CD4-positive, alpha-beta T cell treated with Interferon gamma for 1 hour (primary cell): ENCODE results near the gene PLEKHG7.
A peak's percentile ranks its signal among the peaks of the same experiment; 100 is the strongest.
"Not testable (repeated sequence)": the region's sequence is repeated elsewhere in the genome, so short reads cannot be mapped to it uniquely, and the experiment has no call there.

ENCODE experiments used
- DNase-seq: peaks from one replicate; pipeline ENCODE4 v3.0.0-alpha.2; 2020

PLEKHG7 gene

DNA sequence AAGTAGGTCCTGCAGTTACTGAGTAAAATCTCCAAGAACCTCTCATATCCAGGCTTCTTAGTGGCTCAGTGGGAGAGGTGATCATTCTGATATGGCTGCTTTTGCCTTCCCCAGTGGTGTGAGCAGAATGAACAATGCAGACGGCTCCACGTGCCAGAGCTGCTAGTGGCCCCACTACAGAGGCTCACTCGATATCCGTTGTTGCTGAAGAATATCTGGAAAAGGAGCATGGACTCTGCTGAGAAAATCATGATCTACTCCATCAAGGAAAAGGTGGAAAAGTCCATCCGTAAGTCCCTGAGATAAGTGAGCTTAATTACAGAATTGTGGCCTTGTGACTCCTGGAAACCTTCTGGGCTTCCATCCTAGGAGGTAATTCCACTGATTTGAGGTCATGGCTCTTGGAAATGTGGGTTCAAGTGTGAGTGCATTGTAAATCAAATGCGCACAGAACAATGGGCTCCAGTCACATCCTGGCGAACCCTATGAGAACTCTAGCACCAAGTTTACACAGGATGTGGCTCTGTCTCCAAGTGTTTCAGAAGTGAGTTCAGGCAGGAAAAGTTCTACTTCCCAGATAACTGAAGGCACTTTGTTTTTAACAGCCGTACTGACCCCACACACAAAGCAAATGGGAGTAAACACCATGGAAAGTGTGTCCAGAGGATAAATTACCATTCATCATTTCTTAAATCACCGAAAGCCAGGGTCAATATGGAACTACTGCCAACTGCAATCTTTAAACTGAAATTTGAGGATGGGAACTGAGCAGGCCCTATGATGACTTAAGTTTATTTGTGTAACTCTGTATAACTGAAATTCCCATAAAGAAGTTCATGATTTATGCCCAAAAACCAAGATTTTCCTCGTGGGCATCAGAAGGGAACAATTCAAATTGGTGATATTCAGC lies 51.4 kb downstream of the PLEKHG7 start:
- no peak for DNase-seq

DNA sequence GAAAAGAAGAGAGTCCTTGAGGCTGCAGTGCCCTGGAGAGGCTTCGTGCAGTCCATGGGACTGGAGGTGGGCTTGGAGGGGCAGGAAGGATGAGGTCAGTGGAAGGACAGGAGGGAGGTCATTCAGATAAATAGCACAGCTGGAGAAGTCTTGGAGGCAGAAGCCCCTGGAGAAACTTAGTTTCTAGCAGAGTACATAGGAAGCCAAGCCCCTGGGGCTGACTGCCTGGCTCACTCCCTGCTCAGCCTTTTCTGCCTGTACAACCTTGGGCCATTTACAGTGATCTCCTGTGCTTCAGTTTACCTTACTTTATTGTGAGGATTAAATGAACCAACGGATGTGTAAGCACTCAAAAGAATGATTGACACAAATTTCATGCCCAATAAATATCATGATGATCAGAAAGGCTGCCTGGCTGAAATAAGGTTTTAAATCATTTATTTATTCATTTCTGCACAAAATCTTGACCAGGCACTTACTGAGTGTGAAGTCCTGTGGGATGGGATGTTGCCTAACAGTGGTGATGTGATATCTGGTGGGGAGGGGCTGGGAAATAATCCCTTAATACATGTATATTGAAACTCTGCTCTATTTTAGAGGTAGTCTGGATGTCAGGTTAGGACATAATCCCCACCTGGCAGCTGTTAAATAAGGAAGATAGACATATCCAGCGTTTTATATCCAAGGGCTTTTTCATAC lies 54.3 kb downstream of the PLEKHG7 start:
- no peak for DNase-seq

- DNase-seq, result no peak
Observed at GRCh38 chr12:92757597-92758121, 54.9 kb downstream of the PLEKHG7 start.

GRCh38 chr12:92759634-92760268 lies 57.0 kb downstream of the PLEKHG7 start:
- DNase-seq, result no peak

DNA sequence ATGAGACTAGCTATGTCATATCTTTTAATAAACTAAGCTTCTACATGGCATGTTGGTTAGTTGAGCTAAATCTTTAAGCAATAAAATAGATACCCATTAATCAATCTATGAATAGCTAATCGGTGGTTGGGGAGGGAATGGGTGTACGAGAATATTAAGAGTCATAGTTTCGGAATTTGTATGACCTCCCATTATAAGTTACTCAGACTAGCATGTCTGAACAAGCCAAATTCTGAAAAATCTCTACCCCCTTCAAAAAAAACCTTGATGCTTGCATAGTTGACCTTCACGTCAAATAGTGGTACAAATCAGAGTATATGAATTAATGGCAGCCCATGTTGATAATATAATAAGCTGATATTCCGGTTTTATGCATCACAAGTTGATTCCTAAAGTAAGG lies 60.0 kb downstream of the PLEKHG7 start:
- no peak for DNase-seq

DNA sequence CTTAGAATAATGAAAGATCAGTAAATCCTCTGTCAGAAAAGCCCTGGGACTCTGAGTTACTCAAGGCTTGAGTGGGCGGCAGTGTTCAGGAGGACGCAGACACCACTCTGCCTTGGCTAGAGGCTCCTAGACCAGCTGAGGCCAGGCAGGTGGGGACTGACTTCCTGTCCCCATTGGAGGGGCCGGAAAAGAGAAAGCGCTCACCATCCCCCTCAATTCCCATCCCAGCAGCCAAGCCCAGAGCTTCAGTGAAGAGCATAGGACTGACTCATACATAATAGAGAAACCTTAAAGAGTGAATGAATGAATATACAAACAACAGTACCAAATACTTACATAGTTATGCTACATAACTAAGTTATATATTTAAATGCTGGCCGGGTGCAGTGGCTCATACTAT lies 62.0 kb downstream of the PLEKHG7 start:
- no peak for DNase-seq

GRCh38 chr12:92765871-92766270 lies 63.1 kb downstream of the PLEKHG7 start:
- no peak for DNase-seq

GRCh38 chr12:92769124-92769901 lies 66.5 kb downstream of the PLEKHG7 start:
- DNase-seq, result no peak

DNA sequence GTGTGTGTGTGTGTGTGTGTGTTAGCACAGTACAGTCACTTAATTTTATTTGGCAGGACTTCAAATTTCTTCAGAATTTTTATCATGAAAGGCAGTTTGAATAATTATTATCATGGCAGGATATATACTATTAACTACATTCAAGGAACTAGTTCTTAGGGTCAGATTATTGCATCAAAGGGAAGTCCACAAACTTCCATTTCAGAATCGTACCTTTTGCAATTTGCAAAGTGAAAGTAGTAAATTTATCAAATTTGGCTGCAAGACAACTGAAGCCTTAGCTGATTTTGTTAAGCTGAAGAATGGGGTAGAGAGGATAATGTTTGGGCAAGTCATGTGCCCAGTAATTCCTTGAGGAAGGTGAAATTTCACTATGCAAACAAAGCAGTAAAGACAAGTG lies 68.2 kb downstream of the PLEKHG7 start:
- DNase-seq, result no peak

DNA sequence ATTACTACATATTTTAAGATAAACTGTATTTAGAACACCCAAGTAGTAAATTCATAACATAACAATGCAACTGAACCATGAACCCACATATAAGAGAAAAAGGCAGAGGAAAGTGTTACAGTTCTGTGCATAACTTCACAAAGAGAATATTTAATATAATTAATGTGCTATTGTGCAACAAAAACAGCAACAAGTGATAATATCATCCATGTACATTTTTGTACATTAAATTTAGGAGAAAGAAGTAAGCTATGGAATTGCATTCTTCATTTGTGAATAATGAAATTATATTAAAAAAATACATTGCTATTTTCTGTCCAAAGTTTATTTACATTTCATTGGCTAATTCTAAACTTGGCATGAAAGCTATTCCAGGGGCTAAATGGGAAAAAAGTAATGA lies 72.6 kb downstream of the PLEKHG7 start:
- no peak for DNase-seq

- no peak for DNase-seq
Observed at GRCh38 chr12:92778525-92778924, 75.7 kb downstream of the PLEKHG7 start.

GRCh38 chr12:92779902-92780301 lies 77.1 kb downstream of the PLEKHG7 start:
- no peak for DNase-seq

DNA sequence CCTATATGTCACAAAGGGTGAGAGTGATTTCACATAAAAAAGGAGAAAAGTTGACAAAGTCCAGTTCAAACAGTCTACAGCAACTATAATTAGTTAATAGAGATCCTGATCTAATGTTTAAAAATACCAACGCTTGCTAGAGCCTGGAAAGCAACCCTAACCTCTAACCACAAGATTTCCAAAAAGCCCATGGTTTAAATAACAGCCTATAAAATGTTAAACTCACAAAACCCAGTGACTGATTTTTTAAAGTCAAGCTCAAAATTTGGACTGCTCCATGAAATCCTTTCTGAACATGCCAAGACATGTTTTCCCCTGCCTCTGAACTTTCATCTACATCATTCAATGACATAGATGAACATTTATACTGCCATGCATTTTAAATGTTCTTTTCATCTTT lies 81.6 kb downstream of the PLEKHG7 start:
- DNase-seq, result no peak

DNA sequence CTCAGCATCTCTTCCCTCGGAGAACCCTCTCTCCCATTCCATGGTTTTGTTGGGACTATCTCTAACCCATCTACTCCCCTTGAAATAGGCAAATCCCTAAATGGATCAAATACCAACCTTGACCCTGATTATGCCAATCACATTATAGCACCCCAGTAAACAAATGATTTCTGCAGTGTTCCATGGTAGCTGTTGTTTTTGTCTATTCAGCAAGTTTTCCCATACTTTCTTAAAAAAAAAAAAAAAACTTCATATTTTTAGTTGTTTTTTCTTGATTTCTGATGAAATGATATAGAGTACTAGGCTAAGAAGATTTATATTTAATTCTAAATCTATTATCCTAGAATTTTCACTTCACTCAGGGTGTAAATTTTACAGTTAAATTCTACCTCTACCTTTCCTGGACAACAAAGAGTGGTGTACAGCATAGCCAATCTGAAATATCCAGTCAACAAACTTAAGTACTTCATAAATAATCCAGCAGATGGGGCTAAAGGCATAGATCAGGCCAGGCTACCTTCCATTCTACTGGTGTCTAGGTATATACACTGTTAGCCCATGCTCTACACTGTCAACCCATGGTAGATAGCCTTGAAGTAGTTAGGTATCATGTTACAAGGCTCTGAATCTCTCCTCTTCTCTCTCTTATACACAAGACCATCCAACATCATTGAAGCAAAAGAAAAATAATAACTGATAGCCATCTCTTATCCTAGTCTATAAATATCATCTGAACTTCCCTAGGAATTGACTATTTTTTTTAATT lies 82.2 kb downstream of the PLEKHG7 start:
- peak; percentile 6 for DNase-seq

GRCh38 chr12:92785563-92785950 lies 82.8 kb downstream of the PLEKHG7 start:
- no peak for DNase-seq

DNA sequence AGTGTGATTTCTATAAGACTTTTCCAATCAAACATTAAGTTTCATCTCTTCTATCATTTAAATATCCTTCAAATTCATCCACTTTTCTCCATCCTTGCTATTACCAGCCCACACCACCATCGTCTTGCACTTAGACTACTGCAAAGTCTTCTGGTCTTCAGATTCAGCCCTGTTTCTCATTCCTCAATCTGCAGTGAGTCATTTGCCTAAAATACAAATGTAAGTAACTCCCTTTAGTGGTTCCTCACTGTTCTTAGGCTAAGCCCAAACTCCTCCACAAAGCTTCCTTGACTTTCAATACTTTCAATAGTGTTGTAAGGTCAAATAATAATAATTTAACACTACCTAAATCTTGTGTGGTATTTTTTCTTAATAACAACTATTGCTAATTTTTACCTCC lies 83.3 kb downstream of the PLEKHG7 start:
- no peak for DNase-seq

DNA sequence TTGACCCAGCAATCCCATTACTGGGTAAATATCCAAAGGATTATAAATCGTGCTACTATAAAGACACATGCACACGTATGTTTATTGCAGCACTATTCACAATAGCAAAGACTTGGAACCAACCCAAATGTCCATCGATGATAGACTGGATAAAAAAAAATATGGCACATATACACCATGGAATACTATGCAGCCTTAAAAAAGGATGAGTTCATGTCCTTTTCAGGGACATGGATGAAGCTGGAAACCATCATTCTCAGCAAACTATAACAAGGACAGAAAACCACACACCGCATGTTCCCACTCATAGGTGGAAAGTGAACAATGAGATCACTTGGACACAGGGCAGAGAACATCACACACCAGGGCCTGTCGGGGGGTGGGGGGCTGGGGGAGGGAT lies 91.6 kb downstream of the PLEKHG7 start:
- not testable (repeated sequence) for DNase-seq

GRCh38 chr12:92794814-92795213 lies 92.0 kb downstream of the PLEKHG7 start:
- DNase-seq, result no peak

DNA sequence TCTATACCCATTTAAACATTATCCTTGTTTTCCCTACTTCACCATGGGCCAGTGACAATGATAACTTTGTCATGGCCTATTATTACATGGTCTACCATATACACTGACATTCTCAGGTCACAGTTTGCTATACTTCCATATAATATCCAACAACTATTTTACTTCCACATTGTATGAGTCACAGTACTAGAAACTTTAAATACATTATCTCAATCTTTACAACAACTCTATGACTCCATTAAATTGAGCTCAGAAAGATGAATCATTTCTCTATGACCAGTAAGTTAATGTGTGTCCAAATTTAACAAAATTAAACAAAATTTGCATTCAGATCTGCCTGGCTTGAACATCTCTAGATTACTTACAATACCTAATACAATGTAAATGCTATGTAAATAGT lies 93.9 kb downstream of the PLEKHG7 start:
- DNase-seq, result no peak

DNA sequence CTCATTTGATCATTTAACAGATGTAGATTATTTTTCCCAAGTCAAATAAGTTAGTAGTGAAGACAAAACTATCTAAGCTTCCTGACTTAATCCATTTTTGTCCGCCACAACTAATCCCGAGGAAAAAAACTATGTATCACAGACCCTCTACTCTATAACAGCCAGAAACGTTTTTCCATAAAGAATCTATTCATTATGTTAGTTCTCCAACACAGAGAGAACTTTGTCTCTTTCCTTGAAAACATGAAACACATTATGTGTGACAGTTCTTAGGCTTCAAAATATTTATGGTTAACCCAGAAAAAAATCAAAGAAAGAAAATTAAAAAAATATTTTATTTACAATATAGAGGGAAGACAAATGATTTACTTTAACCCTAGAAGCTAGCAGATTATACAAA lies 100.1 kb downstream of the PLEKHG7 start:
- DNase-seq, result no peak

DNA sequence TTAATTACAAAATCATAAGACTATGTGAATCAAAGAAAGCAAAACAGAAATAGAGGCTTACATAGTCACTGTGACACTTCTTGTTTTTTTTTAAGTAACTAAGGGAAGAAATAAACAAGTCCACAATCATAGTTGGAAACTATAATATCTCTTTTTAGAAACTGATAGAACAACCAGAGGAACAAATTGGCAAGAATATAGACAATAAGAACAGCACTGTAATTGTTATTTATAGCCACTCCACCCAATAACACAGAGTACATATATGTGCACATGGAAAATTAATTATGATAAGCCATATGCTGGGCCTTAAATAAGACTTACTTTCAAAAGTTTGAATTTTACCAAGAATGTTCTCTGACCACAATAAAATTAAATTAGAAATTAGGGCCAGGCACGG lies 101.1 kb downstream of the PLEKHG7 start:
- no peak for DNase-seq

GRCh38 chr12:92810370-92810769 lies 107.6 kb downstream of the PLEKHG7 start:
- no peak for DNase-seq
